ENCODE data around the gene MRGPRF. TPM values are rescaled to one million over a fixed set of nuclear protein-coding genes. Genes with fewer than 3 reads are reported as not detected.
A peak's percentile ranks its signal among the peaks of the same experiment; 100 is the strongest.

The MRGPRF gene
- total RNA-seq, 2 donors from 2014 or later = 4.7 to 7.6 TPM

- Histone ChIP-seq H3K36me3 (replicated peaks in 1 of 2; ENCODE audit: insufficient read depth in 1 of 2, low read depth in 2 of 2) (no peaks in the 10 kb centered on the region), H3K27me3 (no peaks in the 10 kb centered on the region), H3K4me1 (no peaks in the 10 kb centered on the region), H3K27ac (no peak overlapping the region), H3K4me3 (no peak overlapping the region), H3K9me3 (no peaks in the 10 kb centered on the region)
- WGBS, 2 donors = 67 to 69% methylated on average over 8 to 18 of the region's 18 CpGs
- ATAC-seq = no peak
- TF ChIP-seq POLR2A (IDR thresholded peaks at IDR 0.05) (no peak), CTCF (IDR thresholded peaks at IDR 0.05) (no peak)
- intact Hi-C loops (cut with DNase I) = no loop called here
- no peak for DNase-seq
These were observed 24.0 kb upstream of the MRGPRF start for GRCh38 chr11:69037074-69037473.

- 64 to 78% methylated on average over 11 of the region's 11 CpGs for WGBS, 2 donors
- TF ChIP-seq CTCF (IDR thresholded peaks at IDR 0.05) (no peak), POLR2A (IDR thresholded peaks at IDR 0.05) (no peak)
- DNase-seq (peak in 1 of 4 donors; percentile 19), ATAC-seq (no peak)
- Histone ChIP-seq H3K4me1 (no peaks in the 10 kb centered on the region), H3K27ac (no peak overlapping the region), H3K4me3 (no peak overlapping the region), H3K36me3 (replicated peaks in 1 of 2; ENCODE audit: insufficient read depth in 1 of 2, low read depth in 2 of 2) (no peaks in the 10 kb centered on the region), H3K9me3 (no peaks in the 10 kb centered on the region), H3K27me3 (no peaks in the 10 kb centered on the region)
- intact Hi-C loops (cut with DNase I) = no loop called here
These were observed 22.9 kb upstream of the MRGPRF start for GRCh38 chr11:69035946-69036340.

GRCh38 chr11:69035150-69035945 lies 22.3 kb upstream of the MRGPRF start:
- intact Hi-C loops (cut with DNase I) = no loop called here
- ATAC-seq (no peak), DNase-seq (no peak)
- no peaks in the 10 kb centered on the region for H3K27me3 ChIP-seq
- TF ChIP-seq CTCF (IDR thresholded peaks at IDR 0.05) (no peak), POLR2A (IDR thresholded peaks at IDR 0.05) (no peak)
- H3K36me3 ChIP-seq (replicated peaks in 1 of 2; ENCODE audit: insufficient read depth in 1 of 2, low read depth in 2 of 2) = no peaks in the 10 kb centered on the region
- H3K4me3 ChIP-seq = no peak overlapping the region
- no peaks in the 10 kb centered on the region for H3K9me3 ChIP-seq
- H3K27ac ChIP-seq = peak overlapping the region in 1 of 4 donors; percentile 6
- 67 to 77% methylated on average over 15 to 20 of the region's 21 CpGs for WGBS, 2 donors
- H3K4me1 ChIP-seq = no peaks in the 10 kb centered on the region

GRCh38 chr11:69034123-69034867 lies 21.2 kb upstream of the MRGPRF start:
- no peak overlapping the region for H3K4me3 ChIP-seq
- ATAC-seq = no peak
- 75 to 77% methylated on average over 21 to 22 of the region's 22 CpGs for WGBS, 2 donors

GRCh38 chr11:69033431-69033830 lies 20.4 kb upstream of the MRGPRF start:
- H3K4me3 ChIP-seq = no peak overlapping the region
- no peak overlapping the region for H3K27ac ChIP-seq
- no peak for DNase-seq
- TF ChIP-seq POLR2A (IDR thresholded peaks at IDR 0.05) (no peak), CTCF (IDR thresholded peaks at IDR 0.05) (no peak)
- no peaks in the 10 kb centered on the region for H3K36me3 ChIP-seq (replicated peaks in 1 of 2; ENCODE audit: insufficient read depth in 1 of 2, low read depth in 2 of 2)
- H3K9me3 ChIP-seq = no peaks in the 10 kb centered on the region
- no peaks in the 10 kb centered on the region for H3K4me1 ChIP-seq
- ATAC-seq = no peak
- WGBS, 2 donors = 66 to 71% methylated on average over 1 to 3 of the region's 11 CpGs
- intact Hi-C loops (cut with DNase I) = no loop called here
- no peaks in the 10 kb centered on the region for H3K27me3 ChIP-seq

More at GRCh38 chr11:69034123-69034867, 21.2 kb upstream of the MRGPRF start:
- Histone ChIP-seq H3K9me3 (no peaks in the 10 kb centered on the region), H3K27me3 (no peaks in the 10 kb centered on the region), H3K4me1 (no peaks in the 10 kb centered on the region), H3K36me3 (replicated peaks in 1 of 2; ENCODE audit: insufficient read depth in 1 of 2, low read depth in 2 of 2) (no peaks in the 10 kb centered on the region), H3K27ac (no peak overlapping the region)
- DNase-seq = no peak
- intact Hi-C loops (cut with DNase I) = no loop called here
- no peak for TF ChIP-seq POLR2A (IDR thresholded peaks at IDR 0.05)

All from body of pancreas (tissue), 4 donors.